ENCODE measurements around the gene MRPL55.
A peak's percentile ranks its signal among the peaks of the same experiment; 100 is the strongest.

The MRPL55 gene

DNA sequence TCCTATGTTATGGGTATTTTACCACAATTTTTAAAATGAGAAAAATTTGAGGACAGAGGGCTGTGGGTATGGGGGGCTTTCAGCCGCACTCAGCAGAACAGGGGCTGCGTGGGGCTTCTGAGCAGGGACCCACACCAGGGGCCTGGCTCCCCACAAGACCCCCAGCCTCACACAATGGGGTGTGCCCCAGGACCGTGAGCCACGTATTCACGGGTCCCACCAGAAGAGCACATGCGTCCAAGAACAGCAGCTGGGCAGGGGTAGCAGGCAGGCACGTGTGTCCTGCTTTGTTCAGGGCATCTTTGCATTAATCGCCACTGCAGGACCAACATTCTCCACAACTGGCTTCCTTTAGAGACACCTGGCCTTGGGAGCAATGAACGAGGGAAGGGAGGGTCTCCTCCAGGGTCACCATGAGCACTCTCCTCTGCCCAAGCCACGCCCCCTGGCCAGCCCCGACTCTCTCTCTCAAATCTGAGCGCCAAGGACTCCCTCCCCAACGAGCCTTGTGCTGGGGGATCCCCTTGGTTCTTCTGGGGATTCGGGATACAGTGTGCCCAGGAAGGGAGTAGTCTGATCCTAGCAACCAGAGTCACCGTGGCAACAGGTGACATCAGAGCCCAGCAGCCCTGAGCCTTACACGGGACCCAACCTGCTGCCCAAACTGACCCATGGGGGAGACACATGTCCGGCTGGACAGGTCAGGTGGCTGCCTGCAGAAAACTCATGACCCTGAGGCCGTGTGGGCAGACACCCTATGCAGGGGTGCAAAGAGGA lies 34.0 kb downstream of the MRPL55 start:
- Histone ChIP-seq H3K27me3 (ENCODE audit: insufficient read depth, low read length) (peaks cover 4% of the 10 kb centered on the region; the same call in 1 of the 2 replicates), H3F3A (ENCODE audit: insufficient read depth, low read length) (no peaks in the 10 kb centered on the region), H3K36me3 (ENCODE audit: insufficient read depth, low read length) (no peaks in the 10 kb centered on the region; the same call in none of the 2 replicates), H3K4me2 (ENCODE audit: low read length) (no peak overlapping the region), H3K4me3 (ENCODE audit: low read depth, low read length, poor library complexity, severe bottlenecking) (no peak overlapping the region), H3K4me1 (ENCODE audit: insufficient read depth, low read length, severe bottlenecking) (peaks cover under 1% of the 10 kb centered on the region), H3K9me3 (ENCODE audit: low read length) (no peaks in the 10 kb centered on the region), H4K20me1 (ENCODE audit: insufficient read depth, low read length) (no peaks in the 10 kb centered on the region), H3K27ac (ENCODE audit: low read depth, low read length, poor library complexity, severe bottlenecking) (no peak overlapping the region), H2AFZ (ENCODE audit: low read length) (no peak overlapping the region), H3K9ac (ENCODE audit: low read length) (no peak overlapping the region), H3K79me2 (ENCODE audit: insufficient read depth, low read length) (no peaks in the 10 kb centered on the region), H3K9me2 (ENCODE audit: low read depth, low read length) (no peaks in the 10 kb centered on the region)
- TF ChIP-seq EZH2 (IDR thresholded peaks at IDR 0.05; ENCODE audit: borderline replicate concordance, low read length), result no peak
- TF ChIP-seq, protein P1, sequence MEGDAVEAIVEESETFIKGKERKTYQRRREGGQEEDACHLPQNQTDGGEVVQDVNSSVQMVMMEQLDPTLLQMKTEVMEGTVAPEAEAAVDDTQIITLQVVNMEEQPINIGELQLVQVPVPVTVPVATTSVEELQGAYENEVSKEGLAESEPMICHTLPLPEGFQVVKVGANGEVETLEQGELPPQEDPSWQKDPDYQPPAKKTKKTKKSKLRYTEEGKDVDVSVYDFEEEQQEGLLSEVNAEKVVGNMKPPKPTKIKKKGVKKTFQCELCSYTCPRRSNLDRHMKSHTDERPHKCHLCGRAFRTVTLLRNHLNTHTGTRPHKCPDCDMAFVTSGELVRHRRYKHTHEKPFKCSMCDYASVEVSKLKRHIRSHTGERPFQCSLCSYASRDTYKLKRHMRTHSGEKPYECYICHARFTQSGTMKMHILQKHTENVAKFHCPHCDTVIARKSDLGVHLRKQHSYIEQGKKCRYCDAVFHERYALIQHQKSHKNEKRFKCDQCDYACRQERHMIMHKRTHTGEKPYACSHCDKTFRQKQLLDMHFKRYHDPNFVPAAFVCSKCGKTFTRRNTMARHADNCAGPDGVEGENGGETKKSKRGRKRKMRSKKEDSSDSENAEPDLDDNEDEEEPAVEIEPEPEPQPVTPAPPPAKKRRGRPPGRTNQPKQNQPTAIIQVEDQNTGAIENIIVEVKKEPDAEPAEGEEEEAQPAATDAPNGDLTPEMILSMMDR (IDR thresholded peaks at IDR 0.05; ENCODE audit: low read length), result no peak

DNA sequence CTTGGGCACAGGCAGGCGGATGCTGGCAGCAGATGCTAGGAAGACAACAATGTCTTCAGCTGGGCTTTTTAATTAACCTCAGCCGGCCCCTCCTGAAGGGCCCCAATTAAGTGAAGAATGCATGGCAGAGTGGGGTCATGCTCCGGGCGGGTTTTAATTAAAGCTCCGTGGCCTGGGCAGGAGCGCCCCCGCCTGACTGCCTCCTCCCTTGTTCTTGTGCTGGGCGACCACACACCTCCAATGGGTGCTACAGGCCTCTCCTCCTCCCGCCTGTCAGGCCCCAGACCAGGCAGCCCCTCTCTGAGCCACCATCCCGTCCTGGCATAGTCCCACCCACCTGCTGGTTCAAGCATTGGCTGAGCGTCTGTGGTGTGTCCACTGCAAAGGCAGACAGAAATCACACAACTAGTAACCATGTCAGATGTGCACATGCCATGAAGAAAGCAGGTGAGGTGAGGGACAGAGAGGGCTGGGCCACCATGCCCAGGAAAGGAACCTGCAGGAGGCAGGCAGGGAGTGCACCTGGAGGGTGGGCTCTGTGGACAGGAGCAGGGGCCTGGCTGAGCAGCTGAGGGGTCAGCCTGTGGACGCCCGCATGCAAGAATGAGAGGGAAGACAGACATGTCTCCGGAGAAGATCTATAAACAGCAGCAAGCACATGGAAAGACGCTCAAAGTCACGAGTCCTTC lies 35.1 kb downstream of the MRPL55 start:
- Histone ChIP-seq H3F3A (ENCODE audit: insufficient read depth, low read length) (no peaks in the 10 kb centered on the region), H3K9me3 (ENCODE audit: low read length) (no peaks in the 10 kb centered on the region), H3K36me3 (ENCODE audit: insufficient read depth, low read length) (no peaks in the 10 kb centered on the region; the same call in 1 of the 2 replicates), H3K27me3 (ENCODE audit: insufficient read depth, low read length) (peaks cover 4% of the 10 kb centered on the region; the same call in 1 of the 2 replicates), H3K4me1 (ENCODE audit: insufficient read depth, low read length, severe bottlenecking) (no peaks in the 10 kb centered on the region), H4K20me1 (ENCODE audit: insufficient read depth, low read length) (no peaks in the 10 kb centered on the region), H2AFZ (ENCODE audit: low read length) (no peak overlapping the region), H3K4me3 (ENCODE audit: low read depth, low read length, poor library complexity, severe bottlenecking) (no peak overlapping the region), H3K79me2 (ENCODE audit: insufficient read depth, low read length) (no peaks in the 10 kb centered on the region), H3K4me2 (ENCODE audit: low read length) (no peak overlapping the region), H3K9me2 (ENCODE audit: low read depth, low read length) (no peaks in the 10 kb centered on the region), H3K9ac (ENCODE audit: low read length) (no peak overlapping the region), H3K27ac (ENCODE audit: low read depth, low read length, poor library complexity, severe bottlenecking) (no peak overlapping the region)
- TF ChIP-seq, protein P1 (IDR thresholded peaks at IDR 0.05; ENCODE audit: low read length), result peak; percentile 42; the same call in 1 of the 2 replicates
- no peak for TF ChIP-seq EZH2 (IDR thresholded peaks at IDR 0.05; ENCODE audit: borderline replicate concordance, low read length)

DNA sequence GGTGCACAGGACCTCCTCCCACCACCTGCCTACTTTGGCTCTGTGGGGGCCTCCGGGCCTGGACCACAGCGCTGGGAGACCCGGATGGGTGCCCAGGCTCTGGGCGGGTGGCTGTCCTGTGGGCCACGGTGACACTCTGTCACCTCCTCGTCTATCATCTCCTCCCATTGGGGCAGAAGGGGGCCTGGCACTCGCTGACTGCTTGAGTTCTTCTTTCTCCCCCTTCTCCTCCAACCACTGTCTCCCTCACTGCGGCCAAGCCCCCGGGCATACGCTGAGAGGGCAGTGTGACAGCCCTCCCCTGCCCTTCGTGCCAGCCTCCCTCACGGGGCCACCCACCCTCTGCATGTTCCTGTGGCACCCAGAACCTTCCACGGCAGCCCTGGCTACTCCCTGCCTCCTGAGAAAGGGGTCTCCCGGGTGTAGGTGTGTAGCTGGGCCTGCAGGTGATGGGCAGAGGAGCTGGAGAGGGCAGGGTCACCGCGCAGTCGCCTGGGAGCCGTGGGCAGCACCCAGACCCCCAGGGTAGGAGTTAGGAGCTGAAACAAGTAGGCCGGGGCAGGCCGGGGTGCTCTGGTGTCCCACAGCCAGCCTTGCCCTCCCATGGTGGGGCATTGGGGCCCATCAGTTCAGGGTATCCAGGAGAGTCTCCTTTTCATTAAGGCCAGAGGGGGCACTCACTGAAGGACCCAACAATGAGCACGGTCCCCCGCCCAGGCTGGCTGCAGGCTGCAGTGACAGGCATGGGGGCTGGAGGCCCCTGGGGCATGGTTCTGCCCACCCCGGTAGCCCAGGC lies 35.8 kb downstream of the MRPL55 start:
- H3K9me3 ChIP-seq (ENCODE audit: low read length), result no peaks in the 10 kb centered on the region
- H3K4me1 ChIP-seq (ENCODE audit: insufficient read depth, low read length, severe bottlenecking), result no peaks in the 10 kb centered on the region
- no peaks in the 10 kb centered on the region for H3K79me2 ChIP-seq (ENCODE audit: insufficient read depth, low read length)
- peaks cover 4% of the 10 kb centered on the region; the same call in 1 of the 2 replicates for H3K27me3 ChIP-seq (ENCODE audit: insufficient read depth, low read length)
- no peak overlapping the region for H3K4me3 ChIP-seq (ENCODE audit: low read depth, low read length, poor library complexity, severe bottlenecking)
- no peak overlapping the region for H3K9ac ChIP-seq (ENCODE audit: low read length)
- no peak for TF ChIP-seq EZH2 (IDR thresholded peaks at IDR 0.05; ENCODE audit: borderline replicate concordance, low read length)
- TF ChIP-seq, protein P1 (IDR thresholded peaks at IDR 0.05; ENCODE audit: low read length), result no peak
- no peaks in the 10 kb centered on the region for H3F3A ChIP-seq (ENCODE audit: insufficient read depth, low read length)
- H3K9me2 ChIP-seq (ENCODE audit: low read depth, low read length), result no peaks in the 10 kb centered on the region
- no peak overlapping the region for H3K4me2 ChIP-seq (ENCODE audit: low read length)
- H2AFZ ChIP-seq (ENCODE audit: low read length), result no peak overlapping the region
- no peaks in the 10 kb centered on the region for H3K36me3 ChIP-seq (ENCODE audit: insufficient read depth, low read length)
- H3K27ac ChIP-seq (ENCODE audit: low read depth, low read length, poor library complexity, severe bottlenecking), result no peak overlapping the region
- H4K20me1 ChIP-seq (ENCODE audit: insufficient read depth, low read length), result no peaks in the 10 kb centered on the region

Measured in OCI-LY1 (cell line).